Measurements from ENCODE around the gene DLG2.

The DLG2 gene

GRCh38 chr11:84142411-84142810 is 1484.7 kb downstream of the DLG2 start:
- H3K4me3 ChIP-seq (ENCODE audit: low read depth, low read length) = no peak overlapping the region
- TF ChIP-seq CTCF (IDR thresholded peaks at IDR 0.05; ENCODE audit: low read depth, low read length, missing control alignments) = no peak
- DNase-seq (ENCODE audit: low read depth) = no peak

GRCh38 chr11:84140386-84141169 is 1486.6 kb downstream of the DLG2 start:
- no peak for TF ChIP-seq CTCF (IDR thresholded peaks at IDR 0.05; ENCODE audit: low read depth, low read length, missing control alignments)
- DNase-seq (ENCODE audit: low read depth) = no peak
- no peak overlapping the region for H3K4me3 ChIP-seq (ENCODE audit: low read depth, low read length)

GRCh38 chr11:84137960-84138359 is 1489.2 kb downstream of the DLG2 start:
- TF ChIP-seq CTCF (IDR thresholded peaks at IDR 0.05; ENCODE audit: low read depth, low read length, missing control alignments) = no peak
- no peak overlapping the region for H3K4me3 ChIP-seq (ENCODE audit: low read depth, low read length)
- no peak for DNase-seq (ENCODE audit: low read depth)

GRCh38 chr11:84137505-84137904 is 1489.6 kb downstream of the DLG2 start:
- DNase-seq (ENCODE audit: low read depth) = no peak
- TF ChIP-seq CTCF (IDR thresholded peaks at IDR 0.05; ENCODE audit: low read depth, low read length, missing control alignments) = no peak

GRCh38 chr11:84136926-84137325 is 1490.2 kb downstream of the DLG2 start:
- no peak overlapping the region for H3K4me3 ChIP-seq (ENCODE audit: low read depth, low read length)
- no peak for TF ChIP-seq CTCF (IDR thresholded peaks at IDR 0.05; ENCODE audit: low read depth, low read length, missing control alignments)

More at GRCh38 chr11:84137505-84137904, 1489.6 kb downstream of the DLG2 start:
- no peak overlapping the region for H3K4me3 ChIP-seq (ENCODE audit: low read depth, low read length)

GRCh38 chr11:84130646-84131427 is 1496.3 kb downstream of the DLG2 start:
- DNase-seq (ENCODE audit: low read depth) = no peak
- no peak for TF ChIP-seq CTCF (IDR thresholded peaks at IDR 0.05; ENCODE audit: low read depth, low read length, missing control alignments)
- H3K4me3 ChIP-seq (ENCODE audit: low read depth, low read length) = no peak overlapping the region

More at GRCh38 chr11:84136926-84137325, 1490.2 kb downstream of the DLG2 start:
- DNase-seq (ENCODE audit: low read depth) = no peak

All from GM12864 (cell line).